B cell (primary cell): Measurements from ENCODE around the gene WWC1. TPM values are rescaled to one million over a fixed set of nuclear protein-coding genes. Genes with fewer than 3 reads are reported as not detected.

Source experiments
- ATAC-seq: fragments of 200-7000 bp; cut with Tn5 transposase; one replicate; pipeline ENCODE4 v1.10.0; 2021; ENCODE audit warnings: low read depth, mild to moderate bottlenecking, moderate number of reproducible peaks, moderate library complexity
- CTCF ChIA-PET: fragments of 350-600 bp; sonication (Branson Sonifier 250); formaldehyde crosslinking; loops from one replicate; lab custom pipeline; 2021; ENCODE audit warnings: antibody characterized with exemption, inconsistent platforms; lab: Charles Lee
- POLR2A ChIA-PET: fragments of 350-600 bp; sonication (Branson Sonifier 250); formaldehyde crosslinking; loops from one replicate; lab custom pipeline; 2021; ENCODE audit warnings: antibody characterized with exemption; lab: Charles Lee
- DNase-seq: peaks from one replicate; pipeline ENCODE4 v3.0.0; 2013
- H2AFZ ChIP-seq: 2 replicates; pipeline ENCODE4 v1.6.1; 2012; ENCODE audit warnings: mild to moderate bottlenecking, low read depth, low read length; ENCODE audit not compliant: insufficient read depth, poor library complexity, severe bottlenecking
- H3K27ac ChIP-seq, 2 donors: 1 replicate in 1 of 2; 2 replicates in 1 of 2; pipeline ENCODE4 v1.5.1; 2012 to 2013; ENCODE audit warnings: low read length in 2 of 2, mild to moderate bottlenecking in 2 of 2, moderate library complexity in 1 of 2
- H3K27me3 ChIP-seq, 4 experiments: fragments of 200-600 bp in 1 of 4; sonication (generic) in 1 of 4; replicated peaks in 1 of 4; 1 replicate in 2 of 4; 2 replicates in 2 of 4; pipeline versions ENCODE4 v1.6.1 to v1.7.0; 2013 to 2016; ENCODE audit warnings: low read length in 3 of 4, mild to moderate bottlenecking in 2 of 4, mixed read lengths in 1 of 4, moderate library complexity in 1 of 4; ENCODE audit not compliant: insufficient read depth in 4 of 4, control insufficient read depth in 3 of 4; ENCODE audit errors: control extremely low read depth in 1 of 4
- H3K36me3 ChIP-seq, 2 experiments: replicated peaks in 1 of 2; 1 replicate in 1 of 2; 2 replicates in 1 of 2; pipeline versions ENCODE4 v1.6.1 to v1.7.1; 2013; ENCODE audit warnings: low read length in 1 of 2; ENCODE audit not compliant: insufficient read depth in 2 of 2, control insufficient read depth in 1 of 2; ENCODE audit errors: control extremely low read depth in 1 of 2, extremely low read depth in 1 of 2
- H3K4me1 ChIP-seq, 2 donors: fragments of 200-600 bp in 1 of 2; sonication (generic) in 1 of 2; 1 replicate in 1 of 2; 2 replicates in 1 of 2; pipeline versions ENCODE4 v1.5.1 to v1.6.1; 2013 to 2017; ENCODE audit warnings: low read length in 2 of 2; ENCODE audit not compliant: control insufficient read depth in 2 of 2, insufficient read depth in 2 of 2
- H3K4me2 ChIP-seq: replicated peaks from 2 replicates; pipeline ENCODE3; 2012; ENCODE audit warnings: mild to moderate bottlenecking, low read depth, low read length; ENCODE audit not compliant: poor library complexity, severe bottlenecking
- H3K4me3 ChIP-seq, 5 experiments: fragments of 200-600 bp in 1 of 5; sonication (generic) in 1 of 5; 1 replicate in 3 of 5; 2 replicates in 2 of 5; pipeline versions ENCODE4 v1.5.1 to v1.7.0; 2011 to 2016; ENCODE audit warnings: low read length in 4 of 5, mild to moderate bottlenecking in 4 of 5, low read depth in 2 of 5, control low read depth in 1 of 5, moderate library complexity in 1 of 5; ENCODE audit not compliant: insufficient read depth in 1 of 5; ENCODE audit errors: control extremely low read depth in 1 of 5, extremely low read depth in 1 of 5
- H3K79me2 ChIP-seq: fragments of 200-600 bp; sonication (generic); one replicate; pipeline ENCODE4 v1.6.0; 2016; ENCODE audit warnings: low read length; ENCODE audit not compliant: control insufficient read depth, insufficient read depth
- H3K9ac ChIP-seq: fragments of 200-600 bp; sonication (generic); 2 replicates; pipeline ENCODE4 v1.6.1; 2017; ENCODE audit warnings: mild to moderate bottlenecking, low read length, moderate library complexity
- H3K9me3 ChIP-seq, 3 donors: one replicate each; pipeline versions ENCODE4 v1.6.1 to v1.7.1; 2013; ENCODE audit warnings: low read length in 2 of 3; ENCODE audit not compliant: control insufficient read depth in 2 of 3, insufficient read depth in 1 of 3; ENCODE audit errors: control extremely low read depth in 1 of 3
- H4K20me1 ChIP-seq: 2 replicates; pipeline ENCODE4 v1.6.0; 2012; ENCODE audit warnings: mild to moderate bottlenecking, low read length; ENCODE audit not compliant: insufficient read depth, control insufficient read depth, poor library complexity, severe bottlenecking
- H3K27ac Mint-ChIP-seq: one replicate; pipeline ENCODE4 v1.8.0; 2021; ENCODE audit warnings: mixed read lengths
- H3K27me3 Mint-ChIP-seq: one replicate; pipeline ENCODE4 v1.8.0; 2021; ENCODE audit warnings: mixed read lengths
- H3K4me1 Mint-ChIP-seq: one replicate; pipeline ENCODE4 v1.8.0; 2021; ENCODE audit warnings: mixed read lengths
- H3K4me3 Mint-ChIP-seq: one replicate; pipeline ENCODE4 v1.8.0; 2021; ENCODE audit warnings: mixed read lengths
- H3K9me3 Mint-ChIP-seq: one replicate; pipeline ENCODE4 v1.8.0; 2022; ENCODE audit warnings: mixed read lengths; ENCODE audit not compliant: insufficient read depth
- EZH2 ChIP-seq: IDR thresholded peaks from 2 replicates; pipeline ENCODE4 v1.6.1; 2012; ENCODE audit warnings: borderline replicate concordance, low read depth, mild to moderate bottlenecking, moderate library complexity, low read length; ENCODE audit not compliant: insufficient read depth, poor library complexity, severe bottlenecking
- WGBS: methylation state at CpG from one replicate; pipeline ENCODE4 v1.1.5; 2013; ENCODE audit warnings: missing lambda C conversion rate; ENCODE audit not compliant: insufficient coverage; 5-methylcytosine and 5-hydroxymethylcytosine counted together
- intact Hi-C: fragments of 100-400 bp; cut with micrococcal nuclease; formaldehyde crosslinking; loops from one replicate; pipeline ENCODE4 v1.10.0; 2022
- polyA plus RNA-seq: library from polyadenylated mRNA; depleted of rRNA; stranded (reverse); fragments of >200 nt; gene quantifications from 2 replicates; pipeline ENCODE4 v1.2.3, GENCODE V29; 2012
- total RNA-seq, 2 donors: library from RNA; stranded (reverse); fragments of 120-200 nt in 1 of 2; gene quantifications; 1 replicate in 1 of 2; 2 replicates in 1 of 2; pipeline versions ENCODE4 v1.2.3 to v1.2.4, GENCODE V29; 2013 to 2022
- TF ChIP-seq, protein P1 (sequence below): fragments of 200-600 bp; IDR thresholded peaks from one replicate; pipeline ENCODE4 v1.8.0; 2022; ENCODE audit warnings: antibody characterized with exemption, mild to moderate bottlenecking

The WWC1 gene
- total and polyA plus RNA-seq, 2 donors (not counting 1 experiment from before 2014, with no cell fraction given): 1.5 to 2.0 TPM

- no peaks in the 10 kb centered on the region for H4K20me1 ChIP-seq
- ChIA-PET CTCF (interaction anchor here (0.7 to 1.5 kb wide), 6 partner anchors 9 to 1312 kb away, joined by 3 read pairs; no protein-coding TSS in a partner anchor), POLR2A (no interaction called here)
- H3K27me3 ChIP-seq: peaks cover 0 to 8% (median 2%) of the 10 kb centered on the region in 4 experiments
- ATAC-seq (peak; percentile 81), DNase-seq (peak; percentile 60)
- peak overlapping the region; percentile 18 for H3K9ac ChIP-seq
- H2AFZ ChIP-seq: peak overlapping the region; percentile 66
- H3K27ac Mint-ChIP-seq: no peak overlapping the region
- no peak for TF ChIP-seq EZH2
- TF ChIP-seq, protein P1, sequence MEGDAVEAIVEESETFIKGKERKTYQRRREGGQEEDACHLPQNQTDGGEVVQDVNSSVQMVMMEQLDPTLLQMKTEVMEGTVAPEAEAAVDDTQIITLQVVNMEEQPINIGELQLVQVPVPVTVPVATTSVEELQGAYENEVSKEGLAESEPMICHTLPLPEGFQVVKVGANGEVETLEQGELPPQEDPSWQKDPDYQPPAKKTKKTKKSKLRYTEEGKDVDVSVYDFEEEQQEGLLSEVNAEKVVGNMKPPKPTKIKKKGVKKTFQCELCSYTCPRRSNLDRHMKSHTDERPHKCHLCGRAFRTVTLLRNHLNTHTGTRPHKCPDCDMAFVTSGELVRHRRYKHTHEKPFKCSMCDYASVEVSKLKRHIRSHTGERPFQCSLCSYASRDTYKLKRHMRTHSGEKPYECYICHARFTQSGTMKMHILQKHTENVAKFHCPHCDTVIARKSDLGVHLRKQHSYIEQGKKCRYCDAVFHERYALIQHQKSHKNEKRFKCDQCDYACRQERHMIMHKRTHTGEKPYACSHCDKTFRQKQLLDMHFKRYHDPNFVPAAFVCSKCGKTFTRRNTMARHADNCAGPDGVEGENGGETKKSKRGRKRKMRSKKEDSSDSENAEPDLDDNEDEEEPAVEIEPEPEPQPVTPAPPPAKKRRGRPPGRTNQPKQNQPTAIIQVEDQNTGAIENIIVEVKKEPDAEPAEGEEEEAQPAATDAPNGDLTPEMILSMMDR: peak; percentile 78
- H3K9me3 ChIP-seq: peaks cover 0 to 3% (median 0%) of the 10 kb centered on the region in 3 donors
- peak overlapping the region; percentile 64 for H3K4me2 ChIP-seq
- peak overlapping the region; percentile 65 for H3K4me3 Mint-ChIP-seq
- intact Hi-C loops: no loop called here
- H3K27me3 Mint-ChIP-seq: peaks cover 30% of the 10 kb centered on the region
- H3K4me1 Mint-ChIP-seq: peaks cover 14% of the 10 kb centered on the region
- no peaks in the 10 kb centered on the region for H3K9me3 Mint-ChIP-seq
- H3K4me1 ChIP-seq: peaks cover 8% of the 10 kb centered on the region in 2 donors
- WGBS: 4% methylated on average over 21 of the region's 30 CpGs
- H3K4me3 ChIP-seq: peak overlapping the region in 1 of 5 experiments; percentile 16
- H3K36me3 ChIP-seq: no peaks in the 10 kb centered on the region
- no peak overlapping the region for H3K27ac ChIP-seq
- H3K79me2 ChIP-seq: no peaks in the 10 kb centered on the region
Observed at GRCh38 chr5:168268949-168269936, 22.2 kb upstream of the WWC1 start.

- DNase-seq (no peak), ATAC-seq (no peak)
- intact Hi-C loops: no loop called here
- H3K36me3 ChIP-seq: no peaks in the 10 kb centered on the region
- H3K27ac ChIP-seq: no peak overlapping the region
- H3K4me2 ChIP-seq: no peak overlapping the region
- Mint-ChIP-seq H3K27me3 (peaks cover 32% of the 10 kb centered on the region), H3K4me3 (no peak overlapping the region), H3K9me3 (no peaks in the 10 kb centered on the region), H3K27ac (no peak overlapping the region), H3K4me1 (peaks cover 14% of the 10 kb centered on the region)
- WGBS: 100% methylated on average over 1 of the region's 3 CpGs
- POLR2A ChIA-PET: no interaction called here
- H3K79me2 ChIP-seq: no peaks in the 10 kb centered on the region
- CTCF ChIA-PET: interaction anchor here (0.7 to 1.4 kb wide), 5 partner anchors 10 to 1311 kb away, joined by 3 read pairs; no protein-coding TSS in a partner anchor
- peaks cover 0 to 3% (median 0%) of the 10 kb centered on the region in 3 donors for H3K9me3 ChIP-seq
- H2AFZ ChIP-seq: no peak overlapping the region
- H3K9ac ChIP-seq: no peak overlapping the region
- no peaks in the 10 kb centered on the region for H4K20me1 ChIP-seq
- H3K4me1 ChIP-seq: peaks cover 8% of the 10 kb centered on the region in 2 donors
- TF ChIP-seq, protein P1: no peak
- no peak overlapping the region for H3K4me3 ChIP-seq
- H3K27me3 ChIP-seq: peaks cover 0 to 8% (median 2%) of the 10 kb centered on the region in 4 experiments
Observed at GRCh38 chr5:168269937-168270330, 21.5 kb upstream of the WWC1 start.
